Nephron progenitor cell (in vitro differentiated cells): ENCODE measurements around the gene NBAS.

Source experiments
- DNase-seq: peaks from one replicate; pipeline ENCODE4 v3.0.0; 2021
- H3K27ac Mint-ChIP-seq: 2 replicates; pipeline ENCODE4 v1.8.0; 2021; ENCODE audit warnings: mild to moderate bottlenecking, moderate library complexity, mixed read lengths
- H3K27me3 Mint-ChIP-seq: 2 replicates; pipeline ENCODE4 v1.8.0; 2021; ENCODE audit warnings: mild to moderate bottlenecking, low read depth, mixed read lengths; ENCODE audit not compliant: poor library complexity
- H3K36me3 Mint-ChIP-seq: 2 replicates; pipeline ENCODE4 v1.8.0; 2021; ENCODE audit warnings: low read depth, mixed read lengths
- H3K4me1 Mint-ChIP-seq: 2 replicates; pipeline ENCODE4 v1.8.0; 2021; ENCODE audit warnings: mixed read lengths
- H3K4me3 Mint-ChIP-seq: 2 replicates; pipeline ENCODE4 v1.8.0; 2021; ENCODE audit warnings: mild to moderate bottlenecking, moderate library complexity, mixed read lengths
- H3K9me3 Mint-ChIP-seq: 2 replicates; pipeline ENCODE4 v1.8.0; 2021; ENCODE audit warnings: mild to moderate bottlenecking, moderate library complexity, mixed read lengths
- CTCF ChIP-seq: fragments of 200-600 bp; sonication (generic); IDR thresholded peaks from 2 replicates; pipeline ENCODE4 v1.5.0; 2021; ENCODE audit warnings: antibody characterized with exemption

Gene NBAS

GRCh38 chr2:15372019-15372418 is 189.1 kb downstream of the NBAS start:
- TF ChIP-seq CTCF, result no peak
- Mint-ChIP-seq H3K9me3 (no peaks in the 10 kb centered on the region), H3K4me3 (no peak overlapping the region), H3K27ac (no peak overlapping the region), H3K4me1 (peaks cover 5% of the 10 kb centered on the region), H3K27me3 (no peaks in the 10 kb centered on the region), H3K36me3 (peaks cover 64% of the 10 kb centered on the region)
- no peak for DNase-seq

GRCh38 chr2:15369129-15369528 is 192.0 kb downstream of the NBAS start:
- Mint-ChIP-seq H3K9me3 (no peaks in the 10 kb centered on the region), H3K27me3 (no peaks in the 10 kb centered on the region), H3K4me3 (no peak overlapping the region), H3K4me1 (peaks cover 5% of the 10 kb centered on the region), H3K36me3 (peaks cover 70% of the 10 kb centered on the region), H3K27ac (no peak overlapping the region)
- DNase-seq, result no peak
- no peak for TF ChIP-seq CTCF

- Mint-ChIP-seq H3K27me3 (no peaks in the 10 kb centered on the region), H3K4me3 (no peak overlapping the region), H3K36me3 (peaks cover 73% of the 10 kb centered on the region), H3K4me1 (peaks cover 5% of the 10 kb centered on the region), H3K27ac (no peak overlapping the region), H3K9me3 (no peaks in the 10 kb centered on the region)
- DNase-seq, result no peak
- TF ChIP-seq CTCF, result no peak
These were observed 193.4 kb downstream of the NBAS start for GRCh38 chr2:15367715-15368114.

- peak overlapping the region; percentile 74 for H3K27ac Mint-ChIP-seq
- no peak for TF ChIP-seq CTCF
- no peak overlapping the region for H3K4me3 Mint-ChIP-seq
- H3K9me3 Mint-ChIP-seq, result no peaks in the 10 kb centered on the region
- H3K36me3 Mint-ChIP-seq, result peaks cover 73% of the 10 kb centered on the region
- H3K4me1 Mint-ChIP-seq, result peaks cover 5% of the 10 kb centered on the region
- no peaks in the 10 kb centered on the region for H3K27me3 Mint-ChIP-seq
- DNase-seq, result no peak
These were observed 193.9 kb downstream of the NBAS start for GRCh38 chr2:15367205-15367604.

GRCh38 chr2:15365411-15365810 is 195.7 kb downstream of the NBAS start:
- Mint-ChIP-seq H3K4me3 (no peak overlapping the region), H3K36me3 (peaks cover 73% of the 10 kb centered on the region), H3K27ac (no peak overlapping the region), H3K9me3 (no peaks in the 10 kb centered on the region), H3K27me3 (peaks cover 4% of the 10 kb centered on the region), H3K4me1 (peaks cover 5% of the 10 kb centered on the region)
- TF ChIP-seq CTCF, result no peak
- DNase-seq, result no peak

- H3K4me3 Mint-ChIP-seq, result no peak overlapping the region
- H3K27me3 Mint-ChIP-seq, result peaks cover 4% of the 10 kb centered on the region
- no peak overlapping the region for H3K27ac Mint-ChIP-seq
- TF ChIP-seq CTCF, result no peak
- peaks cover 75% of the 10 kb centered on the region for H3K36me3 Mint-ChIP-seq
- no peak for DNase-seq
- no peaks in the 10 kb centered on the region for H3K9me3 Mint-ChIP-seq
- peaks cover 5% of the 10 kb centered on the region for H3K4me1 Mint-ChIP-seq
These were observed 196.6 kb downstream of the NBAS start for GRCh38 chr2:15364561-15364960.
